Ishikawa (cell line): Measurements from ENCODE around the gene TDO2.

ENCODE experiments used
- CEBPB ChIP-seq: IDR thresholded peaks from 2 replicates; pipeline ENCODE4 v1.6.1; 2012
- CREB1 ChIP-seq: IDR thresholded peaks from 2 replicates; pipeline ENCODE4 v1.6.1; 2012; ENCODE audit warnings: low read depth
- EGR1 ChIP-seq: IDR thresholded peaks from 2 replicates; pipeline ENCODE4 v1.6.1; 2012
- EP300 ChIP-seq: IDR thresholded peaks from 2 replicates; pipeline ENCODE4 v1.6.1; 2012; ENCODE audit warnings: borderline replicate concordance
- FOXM1 ChIP-seq: IDR thresholded peaks from 2 replicates; pipeline ENCODE4 v1.6.1; 2012; ENCODE audit warnings: low read depth, borderline replicate concordance
- NFIC ChIP-seq: IDR thresholded peaks from 2 replicates; pipeline ENCODE4 v1.6.1; 2012
- RAD21 ChIP-seq: IDR thresholded peaks from 2 replicates; pipeline ENCODE4 v1.6.1; 2012; ENCODE audit warnings: low read depth
- REST ChIP-seq: IDR thresholded peaks from 2 replicates; pipeline ENCODE4 v1.6.1; 2012; ENCODE audit warnings: low read depth, mild to moderate bottlenecking
- TAF1 ChIP-seq: IDR thresholded peaks from 2 replicates; pipeline ENCODE4 v1.6.1; 2012; ENCODE audit warnings: low read depth, mild to moderate bottlenecking
- TCF12 ChIP-seq: IDR thresholded peaks from 2 replicates; pipeline ENCODE4 v1.6.1; 2012; ENCODE audit warnings: low read depth
- TEAD4 ChIP-seq: IDR thresholded peaks from 2 replicates; pipeline ENCODE4 v1.6.1; 2012
- YY1 ChIP-seq: IDR thresholded peaks from 2 replicates; pipeline ENCODE4 v1.6.1; 2012; ENCODE audit warnings: low read depth
- ZBTB7A ChIP-seq: IDR thresholded peaks from 2 replicates; pipeline ENCODE4 v1.6.1; 2012; ENCODE audit warnings: low read depth
- TF ChIP-seq, protein P1 (sequence below): IDR thresholded peaks from 2 replicates; pipeline ENCODE4 v1.6.1; 2012
- TF ChIP-seq, protein P2 (sequence below): IDR thresholded peaks from 2 replicates; pipeline ENCODE4 v1.6.1; 2012

Gene TDO2

DNA sequence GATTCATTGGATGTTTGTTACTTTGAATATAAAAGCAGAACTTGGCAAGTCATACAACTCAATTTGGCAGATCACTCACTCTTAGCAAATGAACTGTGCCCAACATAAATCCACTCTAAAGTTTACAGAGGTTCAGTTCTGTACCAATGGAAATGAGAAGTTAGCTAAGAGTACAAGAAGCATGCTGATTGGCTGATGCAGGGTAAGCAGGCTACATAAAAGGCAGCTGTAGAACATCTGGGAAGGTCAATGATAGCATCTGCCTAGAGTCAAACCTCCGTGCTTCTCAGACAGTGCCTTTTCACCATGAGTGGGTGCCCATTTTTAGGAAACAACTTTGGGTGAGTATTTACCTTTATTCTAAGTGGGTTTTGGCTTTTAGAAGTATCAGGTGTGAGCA lies at the start of gene TDO2:
Gene TDO2 (plus strand): TSS at position 244 of the 400 bp plus-strand sequence. CDS start 63 bp downstream, at position 307.
- TF ChIP-seq ZBTB7A (no peak), EP300 (no peak), REST (no peak), RAD21 (no peak), CEBPB (no peak), TCF12 (no peak), TAF1 (no peak), NFIC (no peak), CREB1 (no peak), TEAD4 (no peak)
- TF ChIP-seq, protein P1, sequence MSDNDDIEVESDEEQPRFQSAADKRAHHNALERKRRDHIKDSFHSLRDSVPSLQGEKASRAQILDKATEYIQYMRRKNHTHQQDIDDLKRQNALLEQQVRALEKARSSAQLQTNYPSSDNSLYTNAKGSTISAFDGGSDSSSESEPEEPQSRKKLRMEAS = no peak

DNA sequence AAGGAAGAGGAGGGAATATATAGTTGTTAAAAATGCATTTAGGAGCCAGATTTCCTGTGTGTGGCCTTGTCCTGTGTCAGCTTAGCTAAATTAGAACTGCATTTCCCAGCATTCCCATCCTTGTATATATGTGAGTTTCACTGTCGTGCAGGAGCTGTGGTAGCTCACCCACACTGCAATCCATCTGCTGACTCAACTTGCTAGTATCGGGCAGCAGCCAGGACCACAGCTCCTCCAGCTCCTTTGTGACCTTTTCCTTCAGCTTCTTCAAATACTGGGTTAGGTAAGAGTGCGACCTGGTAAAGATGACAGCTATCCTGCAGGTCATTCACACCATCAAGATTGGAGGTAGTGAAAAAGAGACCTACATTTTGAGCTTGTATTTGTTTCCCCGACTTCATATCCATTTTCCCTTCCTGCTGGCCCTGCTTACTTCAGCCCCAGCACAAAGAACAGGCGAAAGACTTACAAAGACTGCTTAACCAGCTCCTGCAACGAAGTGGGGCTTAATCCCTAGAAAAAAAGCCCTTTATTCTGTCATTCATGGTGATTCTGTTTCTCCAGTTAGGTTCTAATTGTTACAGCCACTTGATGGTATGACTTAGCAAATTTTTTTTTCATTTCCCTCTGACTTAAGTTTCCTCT lies 48.8 kb upstream of the TDO2 start:
- no peak for TF ChIP-seq TCF12
- TF ChIP-seq, protein P1 = no peak

DNA sequence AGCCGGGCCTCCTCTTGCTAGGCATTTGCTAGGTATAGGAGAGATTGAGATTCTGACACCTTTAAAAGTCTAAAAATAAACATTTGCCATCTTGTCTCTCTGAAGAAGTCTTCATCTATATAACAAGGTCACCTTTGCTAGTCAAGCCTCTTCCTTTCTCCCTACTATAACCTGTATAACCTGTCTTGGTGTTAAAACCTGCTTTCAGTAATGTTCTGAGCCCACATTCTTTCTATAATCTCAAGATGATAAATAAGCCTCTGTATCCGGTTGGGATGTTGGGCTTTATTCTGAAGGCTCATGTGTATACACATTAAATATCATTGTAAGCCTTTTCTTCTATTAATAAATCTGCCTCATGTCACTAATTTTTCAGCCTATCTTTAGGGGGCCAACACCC lies 47.6 kb upstream of the TDO2 start:
- TF ChIP-seq, protein P1 = no peak
- TF ChIP-seq EGR1 (no peak), NFIC (no peak), TCF12 (no peak), TAF1 (no peak), CEBPB (no peak), FOXM1 (no peak), RAD21 (no peak), ZBTB7A (no peak), EP300 (no peak), TEAD4 (no peak), CREB1 (no peak), YY1 (no peak), REST (no peak)
- TF ChIP-seq, protein P2, sequence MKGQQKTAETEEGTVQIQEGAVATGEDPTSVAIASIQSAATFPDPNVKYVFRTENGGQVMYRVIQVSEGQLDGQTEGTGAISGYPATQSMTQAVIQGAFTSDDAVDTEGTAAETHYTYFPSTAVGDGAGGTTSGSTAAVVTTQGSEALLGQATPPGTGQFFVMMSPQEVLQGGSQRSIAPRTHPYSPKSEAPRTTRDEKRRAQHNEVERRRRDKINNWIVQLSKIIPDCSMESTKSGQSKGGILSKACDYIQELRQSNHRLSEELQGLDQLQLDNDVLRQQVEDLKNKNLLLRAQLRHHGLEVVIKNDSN = no peak

DNA sequence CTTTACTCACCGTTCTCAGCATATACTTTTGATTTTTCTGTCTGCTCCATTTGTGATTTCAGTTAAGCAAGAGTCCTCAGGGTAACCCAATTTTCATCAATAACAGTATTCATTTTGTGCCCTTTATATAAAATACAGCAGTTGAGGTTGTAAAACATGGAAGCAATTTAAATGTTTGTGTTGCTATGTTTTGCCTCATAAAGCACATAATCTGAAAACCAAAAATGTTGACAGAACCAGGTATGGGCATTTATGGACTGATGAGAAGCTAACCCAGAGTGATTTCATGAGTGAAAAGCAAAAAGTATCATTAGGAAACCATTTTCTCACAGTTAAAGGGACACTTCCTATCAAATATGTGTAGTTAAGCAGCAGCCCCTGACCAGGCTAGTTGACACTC lies 37.3 kb upstream of the TDO2 start, which contains the start of gene ASIC5:
Gene ASIC5 (minus strand): TSS at position 101 of the 400 bp plus-strand sequence. CDS start 51 bp downstream, at position 50.
- TF ChIP-seq ZBTB7A = no peak
- no peak for TF ChIP-seq YY1

DNA sequence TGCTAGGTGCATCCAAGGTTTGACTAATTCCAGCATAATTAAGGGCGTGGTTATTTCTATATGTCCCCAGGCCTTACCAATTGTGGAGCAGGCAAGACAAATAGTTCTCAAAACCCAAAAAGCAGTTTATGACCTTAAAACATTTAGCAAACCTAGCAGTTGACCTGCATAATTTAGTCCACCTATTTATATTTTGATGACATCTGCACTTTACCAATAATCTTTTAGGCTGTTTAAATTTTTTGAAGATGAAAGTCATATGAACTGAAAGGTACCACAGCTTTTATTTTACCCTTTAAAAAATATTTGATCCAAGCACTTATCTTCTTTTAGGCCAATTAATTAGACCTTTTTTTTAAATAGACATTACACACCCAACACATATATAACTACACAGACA lies 27.6 kb upstream of the TDO2 start:
- TF ChIP-seq EP300 (no peak), NFIC (no peak), YY1 (no peak), TAF1 (no peak), TEAD4 (no peak), REST (no peak), RAD21 (no peak), ZBTB7A (no peak), TCF12 (no peak), CREB1 (no peak), FOXM1 (no peak)
- TF ChIP-seq, protein P2 = no peak
